Measurements from ENCODE around the gene TRAF6. TPM values are rescaled to one million over a fixed set of nuclear protein-coding genes. Genes with fewer than 3 reads are reported as not detected.

The TRAF6 gene
- total RNA-seq, 2 experiments from 2014 or later: 13.5 to 15.0 TPM

- peaks cover 8% of the 10 kb centered on the region for H3K4me1 Mint-ChIP-seq
- CTCF ChIA-PET: interaction anchor here (0.7 to 2.0 kb wide), 5 partner anchors 11 to 1074 kb away, joined by 3 to 6 read pairs (median 4); no protein-coding TSS in a partner anchor
These were observed 45.4 kb downstream of the TRAF6 start for GRCh38 chr11:36464720-36465119.

GRCh38 chr11:36463781-36464180, 46.3 kb downstream of the TRAF6 start:
- H3K27ac Mint-ChIP-seq: no peak overlapping the region
- ChIA-PET CTCF (interaction anchor here (0.6 to 2.0 kb wide), 2 partner anchors 11 to 107 kb away, joined by 3 to 6 read pairs; no protein-coding TSS in a partner anchor), POLR2A (no interaction called here)
- H3K4me1 Mint-ChIP-seq: peaks cover 8% of the 10 kb centered on the region
- no peak overlapping the region for H3K4me3 Mint-ChIP-seq
- no peaks in the 10 kb centered on the region for H3K27me3 Mint-ChIP-seq
- no peak for DNase-seq
- H3K9me3 Mint-ChIP-seq: no peaks in the 10 kb centered on the region
- H3K36me3 Mint-ChIP-seq (ENCODE audit: low read depth): no peaks in the 10 kb centered on the region

More at GRCh38 chr11:36464720-36465119, 45.4 kb downstream of the TRAF6 start:
- no peaks in the 10 kb centered on the region for H3K9me3 Mint-ChIP-seq
- no peak overlapping the region for H3K27ac Mint-ChIP-seq
- no peaks in the 10 kb centered on the region for H3K36me3 Mint-ChIP-seq (ENCODE audit: low read depth)
- POLR2A ChIA-PET: no interaction called here
- H3K4me3 Mint-ChIP-seq: no peak overlapping the region
- no peak for DNase-seq
- H3K27me3 Mint-ChIP-seq: no peaks in the 10 kb centered on the region

GRCh38 chr11:36462321-36462720, 47.8 kb downstream of the TRAF6 start:
- Mint-ChIP-seq H3K4me1 (peaks cover 8% of the 10 kb centered on the region), H3K27ac (no peak overlapping the region), H3K36me3 (ENCODE audit: low read depth) (no peaks in the 10 kb centered on the region), H3K9me3 (no peaks in the 10 kb centered on the region), H3K4me3 (no peak overlapping the region), H3K27me3 (no peaks in the 10 kb centered on the region)
- POLR2A ChIA-PET: no interaction called here
- CTCF ChIA-PET: interaction anchor here (1.7 to 2.3 kb wide), 2 partner anchors 10 to 16 kb away, joined by 4 to 5 read pairs; no protein-coding TSS in a partner anchor
- no peak for DNase-seq

- Mint-ChIP-seq H3K9me3 (no peaks in the 10 kb centered on the region), H3K27ac (no peak overlapping the region), H3K27me3 (no peaks in the 10 kb centered on the region), H3K4me3 (no peak overlapping the region), H3K36me3 (ENCODE audit: low read depth) (no peaks in the 10 kb centered on the region), H3K4me1 (peaks cover 8% of the 10 kb centered on the region)
- no peak for DNase-seq
- POLR2A ChIA-PET: no interaction called here
- CTCF ChIA-PET: interaction anchor here (1.2 kb wide), 1 partner anchor 107 kb away, joined by 3 read pairs; no protein-coding TSS in a partner anchor
These were observed 49.9 kb downstream of the TRAF6 start for GRCh38 chr11:36460220-36460619.

- Mint-ChIP-seq H3K27me3 (no peaks in the 10 kb centered on the region), H3K4me3 (no peak overlapping the region), H3K9me3 (no peaks in the 10 kb centered on the region), H3K27ac (no peak overlapping the region), H3K36me3 (ENCODE audit: low read depth) (no peaks in the 10 kb centered on the region), H3K4me1 (peaks cover 11% of the 10 kb centered on the region)
- CTCF ChIA-PET: interaction anchor here (1.2 kb wide), 1 partner anchor 10 kb away, joined by 3 read pairs; no protein-coding TSS in a partner anchor
- POLR2A ChIA-PET: no interaction called here
- DNase-seq: no peak
These were observed 51.0 kb downstream of the TRAF6 start for GRCh38 chr11:36459046-36459445.

GRCh38 chr11:36458129-36458915, 51.8 kb downstream of the TRAF6 start:
- DNase-seq: no peak
- CTCF ChIA-PET: interaction anchor here (1.2 kb wide), 1 partner anchor 10 kb away, joined by 3 read pairs; no protein-coding TSS in a partner anchor
- Mint-ChIP-seq H3K27me3 (no peaks in the 10 kb centered on the region), H3K9me3 (no peaks in the 10 kb centered on the region), H3K36me3 (ENCODE audit: low read depth) (no peaks in the 10 kb centered on the region), H3K4me1 (peaks cover 19% of the 10 kb centered on the region), H3K27ac (no peak overlapping the region), H3K4me3 (no peak overlapping the region)
- POLR2A ChIA-PET: no interaction called here

- DNase-seq: no peak
- no peak overlapping the region for H3K4me3 Mint-ChIP-seq
- POLR2A ChIA-PET: no interaction called here
- CTCF ChIA-PET: interaction anchor here (1.1 kb wide), 1 partner anchor 79 kb away, joined by 3 read pairs; no protein-coding TSS in a partner anchor
- H3K27me3 Mint-ChIP-seq: no peaks in the 10 kb centered on the region
- H3K36me3 Mint-ChIP-seq (ENCODE audit: low read depth): no peaks in the 10 kb centered on the region
- no peak overlapping the region for H3K27ac Mint-ChIP-seq
- peaks cover 39% of the 10 kb centered on the region for H3K4me1 Mint-ChIP-seq
- no peaks in the 10 kb centered on the region for H3K9me3 Mint-ChIP-seq
These were observed 53.9 kb downstream of the TRAF6 start for GRCh38 chr11:36456156-36456555.

GRCh38 chr11:36455658-36456111, 54.4 kb downstream of the TRAF6 start:
- ChIA-PET POLR2A (no interaction called here), CTCF (interaction anchor here (1.1 kb wide), 1 partner anchor 78 kb away, joined by 3 read pairs; no protein-coding TSS in a partner anchor)
- H3K27ac Mint-ChIP-seq: no peak overlapping the region
- no peak for DNase-seq
- no peaks in the 10 kb centered on the region for H3K36me3 Mint-ChIP-seq (ENCODE audit: low read depth)
- peaks cover 42% of the 10 kb centered on the region for H3K4me1 Mint-ChIP-seq
- H3K4me3 Mint-ChIP-seq: no peak overlapping the region
- H3K9me3 Mint-ChIP-seq: no peaks in the 10 kb centered on the region
- H3K27me3 Mint-ChIP-seq: no peaks in the 10 kb centered on the region

- no peaks in the 10 kb centered on the region for H3K27me3 Mint-ChIP-seq
- ChIA-PET CTCF (no interaction called here), POLR2A (no interaction called here)
- DNase-seq: no peak
- no peaks in the 10 kb centered on the region for H3K36me3 Mint-ChIP-seq (ENCODE audit: low read depth)
- H3K4me3 Mint-ChIP-seq: no peak overlapping the region
- no peaks in the 10 kb centered on the region for H3K9me3 Mint-ChIP-seq
- H3K27ac Mint-ChIP-seq: no peak overlapping the region
- H3K4me1 Mint-ChIP-seq: peaks cover 41% of the 10 kb centered on the region
These were observed 55.0 kb downstream of the TRAF6 start for GRCh38 chr11:36454941-36455631.

GRCh38 chr11:36454551-36454940, 55.5 kb downstream of the TRAF6 start:
- DNase-seq: no peak
- no peaks in the 10 kb centered on the region for H3K9me3 Mint-ChIP-seq
- CTCF ChIA-PET: interaction anchor here (1.1 kb wide), 1 partner anchor 56 kb away, joined by 4 read pairs; the partner anchor contains the start of gene TRAF6
- POLR2A ChIA-PET: no interaction called here
- no peaks in the 10 kb centered on the region for H3K36me3 Mint-ChIP-seq (ENCODE audit: low read depth)
- H3K27me3 Mint-ChIP-seq: no peaks in the 10 kb centered on the region
- H3K27ac Mint-ChIP-seq: no peak overlapping the region
- no peak overlapping the region for H3K4me3 Mint-ChIP-seq
- H3K4me1 Mint-ChIP-seq: peaks cover 45% of the 10 kb centered on the region

- peak overlapping the region; percentile 51 for H3K27ac Mint-ChIP-seq
- H3K4me3 Mint-ChIP-seq: no peak overlapping the region
These were observed 56.4 kb downstream of the TRAF6 start for GRCh38 chr11:36453678-36454077.

GRCh38 chr11:36452961-36453360, 57.1 kb downstream of the TRAF6 start:
- ChIA-PET POLR2A (no interaction called here), CTCF (interaction anchor here (1.1 to 1.9 kb wide), 3 partner anchors 9 to 100 kb away, joined by 4 to 6 read pairs (median 5); no protein-coding TSS in a partner anchor)
- Mint-ChIP-seq H3K36me3 (ENCODE audit: low read depth) (no peaks in the 10 kb centered on the region), H3K4me1 (peaks cover 45% of the 10 kb centered on the region), H3K9me3 (no peaks in the 10 kb centered on the region), H3K4me3 (no peak overlapping the region), H3K27ac (peak overlapping the region; percentile 51), H3K27me3 (no peaks in the 10 kb centered on the region)
- DNase-seq: peak; percentile 16

More at GRCh38 chr11:36453678-36454077, 56.4 kb downstream of the TRAF6 start:
- no peaks in the 10 kb centered on the region for H3K36me3 Mint-ChIP-seq (ENCODE audit: low read depth)
- CTCF ChIA-PET: interaction anchor here (1.0 to 1.9 kb wide), 4 partner anchors 8 to 101 kb away, joined by 4 to 5 read pairs (median 4); partner anchors contain the start of gene TRAF6
- POLR2A ChIA-PET: no interaction called here
- no peaks in the 10 kb centered on the region for H3K9me3 Mint-ChIP-seq
- no peaks in the 10 kb centered on the region for H3K27me3 Mint-ChIP-seq
- no peak for DNase-seq
- H3K4me1 Mint-ChIP-seq: peaks cover 45% of the 10 kb centered on the region
